CD8-positive, alpha-beta memory T cell (primary cell): ENCODE data around the gene RAE1. TPM values are rescaled to one million over a fixed set of nuclear protein-coding genes. Genes with fewer than 3 reads are reported as not detected.
A peak's percentile ranks its signal among the peaks of the same experiment; 100 is the strongest.

ENCODE experiments used
- CTCF ChIA-PET: fragments of 350-600 bp; sonication (Branson Sonifier 250); formaldehyde crosslinking; loops from one replicate; lab custom pipeline; 2021; ENCODE audit warnings: antibody characterized with exemption; lab: Charles Lee
- POLR2A ChIA-PET: fragments of 350-600 bp; sonication (Branson Sonifier 250); formaldehyde crosslinking; loops from one replicate; lab custom pipeline; 2021; ENCODE audit warnings: antibody characterized with exemption; lab: Charles Lee
- DNase-seq, 5 donors: peaks; one replicate each; pipeline versions ENCODE4 v3.0.0 to v3.0.0-alpha.2; 2020 to 2022; ENCODE audit warnings: mixed read lengths in 1 of 5
- H3K27ac ChIP-seq: one replicate; pipeline ENCODE4 v1.7.0; 2013; ENCODE audit warnings: low read depth, mild to moderate bottlenecking, low read length, moderate library complexity
- H3K27me3 ChIP-seq: 2 replicates; pipeline ENCODE4 v1.7.0; 2013; ENCODE audit warnings: low read length, mild to moderate bottlenecking; ENCODE audit not compliant: insufficient read depth, poor library complexity, severe bottlenecking
- H3K36me3 ChIP-seq: 2 replicates; pipeline ENCODE4 v1.7.0; 2013; ENCODE audit warnings: mild to moderate bottlenecking, low read length, moderate library complexity; ENCODE audit not compliant: insufficient read depth
- H3K4me1 ChIP-seq: 2 replicates; pipeline ENCODE4 v1.7.0; 2013; ENCODE audit warnings: mild to moderate bottlenecking, low read length, moderate library complexity; ENCODE audit not compliant: insufficient read depth
- H3K4me3 ChIP-seq: 2 replicates; pipeline ENCODE4 v1.7.0; 2013; ENCODE audit warnings: mild to moderate bottlenecking, low read length
- H3K9me3 ChIP-seq: 2 replicates; pipeline ENCODE4 v1.7.0; 2013; ENCODE audit warnings: mild to moderate bottlenecking, low read length
- H3K27ac Mint-ChIP-seq, 8 donors: one replicate each; pipeline ENCODE4 v1.8.0; 2020 to 2021; ENCODE audit warnings: mixed read lengths in 8 of 8, mild to moderate bottlenecking in 6 of 8, inconsistent platforms in 3 of 8, moderate library complexity in 3 of 8
- H3K27me3 Mint-ChIP-seq, 2 donors: one replicate each; pipeline ENCODE4 v1.8.0; 2020 to 2021; ENCODE audit warnings: mixed read lengths in 2 of 2, mild to moderate bottlenecking in 1 of 2, moderate library complexity in 1 of 2
- H3K36me3 Mint-ChIP-seq, 3 donors: one replicate each; pipeline ENCODE4 v1.8.0; 2020 to 2021; ENCODE audit warnings: mixed read lengths in 3 of 3, inconsistent platforms in 1 of 3, mild to moderate bottlenecking in 1 of 3
- H3K4me1 Mint-ChIP-seq, 3 donors: one replicate each; pipeline ENCODE4 v1.8.0; 2020 to 2021; ENCODE audit warnings: mixed read lengths in 3 of 3, inconsistent platforms in 1 of 3, mild to moderate bottlenecking in 1 of 3
- H3K4me3 Mint-ChIP-seq, 7 donors: one replicate each; pipeline ENCODE4 v1.8.0; 2020 to 2021; ENCODE audit warnings: mixed read lengths in 7 of 7, mild to moderate bottlenecking in 6 of 7, moderate library complexity in 4 of 7, inconsistent platforms in 2 of 7
- H3K9me3 Mint-ChIP-seq, 5 donors: one replicate each; pipeline ENCODE4 v1.8.0; 2020 to 2022; ENCODE audit warnings: mixed read lengths in 5 of 5, mild to moderate bottlenecking in 3 of 5, moderate library complexity in 2 of 5, inconsistent platforms in 1 of 5
- polyA plus RNA-seq: library from polyadenylated mRNA; unstranded; fragments of 300-500 nt; fragmentation: Illumina TruSeq; gene quantifications from one replicate; pipeline ENCODE4 v1.2.3, GENCODE V29; 2021
- total RNA-seq, 2 experiments: library from RNA; stranded (reverse); gene quantifications; one replicate each; pipeline ENCODE4 v1.2.3, GENCODE V29; 2021

The RAE1 gene
- total and polyA plus RNA-seq, 3 experiments from 2014 or later = 40.7 to 52.8 (median 50.2) TPM

DNA sequence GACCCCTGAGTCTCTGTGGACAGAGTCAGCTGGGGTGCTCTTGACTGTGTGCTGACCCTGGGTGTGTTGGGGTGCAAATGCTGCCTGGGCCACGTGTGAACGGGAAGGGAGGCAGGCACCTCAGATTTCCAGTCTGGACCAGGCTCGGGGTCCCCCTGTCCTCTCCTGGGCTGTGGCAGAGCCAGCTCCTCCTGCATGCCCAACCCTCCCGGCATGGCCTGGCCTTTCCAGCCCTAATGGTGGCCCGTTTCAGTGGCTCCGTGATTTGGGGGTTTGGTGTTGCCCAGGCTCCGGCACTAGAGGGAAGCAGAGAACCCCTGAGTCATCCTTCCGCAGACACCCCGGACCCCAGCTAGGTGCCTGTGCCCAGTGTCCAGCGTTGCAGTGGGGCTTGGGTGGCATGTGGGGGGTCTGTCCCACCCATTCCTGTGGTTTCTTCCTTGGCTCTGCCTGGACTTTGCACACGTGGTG lies 49.2 kb downstream of the RAE1 start:
- peak overlapping the region; percentile 50 for H3K4me3 ChIP-seq
- POLR2A ChIA-PET = no interaction called here
- H3K27ac ChIP-seq = no peak overlapping the region
- H3K9me3 ChIP-seq = no peaks in the 10 kb centered on the region
- peaks cover 91% of the 10 kb centered on the region for H3K4me1 ChIP-seq
- Mint-ChIP-seq H3K36me3 (peaks cover 9 to 94% (median 10%) of the 10 kb centered on the region in 3 donors), H3K4me1 (peaks cover 72 to 99% (median 72%) of the 10 kb centered on the region in 3 donors), H3K27ac (peak overlapping the region in 7 of 8 donors; percentile 47 to 100 (median 98)), H3K27me3 (peaks cover 0 to 19% of the 10 kb centered on the region in 2 donors), H3K4me3 (peak overlapping the region; percentile 11 to 88 (median 75)), H3K9me3 (peaks cover 0 to 3% (median 0%) of the 10 kb centered on the region in 5 donors)
- no peaks in the 10 kb centered on the region for H3K27me3 ChIP-seq
- H3K36me3 ChIP-seq = peaks cover 72% of the 10 kb centered on the region
- peak in 2 of 5 donors; percentile 33 to 44 for DNase-seq
- CTCF ChIA-PET = interaction anchor here (1.5 to 7.5 kb wide), 3 partner anchors 10 to 32 kb away, joined by 4 to 67 read pairs (median 46); partner anchors contain the start of gene RBM38

DNA sequence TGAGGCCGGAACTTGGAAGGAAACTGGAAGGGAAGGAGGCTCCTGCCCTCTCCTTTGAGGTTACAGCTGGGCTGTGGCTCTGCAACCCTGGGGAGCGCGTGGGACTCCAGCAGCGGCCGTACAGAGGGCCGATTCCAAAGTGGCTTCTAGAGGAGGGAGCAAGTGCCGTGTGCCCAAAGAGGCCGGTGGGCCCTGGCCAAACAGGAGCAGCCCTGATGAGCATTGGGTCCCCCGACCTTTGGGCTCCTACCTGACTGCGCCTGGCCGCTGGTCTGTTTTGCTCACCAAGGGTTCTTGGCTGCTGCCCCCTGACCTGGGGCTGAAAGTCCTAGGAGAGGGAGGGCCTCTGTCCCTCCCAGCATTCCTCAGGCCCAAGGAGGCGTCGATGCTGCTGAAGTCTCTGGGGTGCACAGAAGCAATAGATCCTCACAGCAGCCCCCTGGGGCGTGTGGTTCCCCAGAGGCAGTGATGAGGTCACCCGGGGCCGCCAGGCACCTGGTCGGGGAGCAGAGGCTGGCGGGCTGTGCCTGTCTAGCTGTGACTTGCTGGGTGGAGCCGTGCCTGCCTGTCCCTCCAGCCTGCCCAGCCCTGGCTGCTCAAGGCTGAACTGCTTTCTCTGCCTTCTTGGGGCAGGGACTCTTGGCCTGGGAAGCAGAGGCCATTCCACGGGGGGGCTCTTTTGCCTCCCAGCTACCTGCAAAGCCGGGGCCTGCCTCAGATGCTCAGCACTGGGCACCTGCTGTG lies 49.9 kb downstream of the RAE1 start:
- Mint-ChIP-seq H3K27ac (peak overlapping the region; percentile 75 to 99 (median 88)), H3K4me3 (peak overlapping the region; percentile 11 to 80 (median 75)), H3K36me3 (peaks cover 9 to 93% (median 9%) of the 10 kb centered on the region in 3 donors), H3K9me3 (peaks cover 0 to 3% (median 0%) of the 10 kb centered on the region in 5 donors), H3K4me1 (peaks cover 66 to 94% (median 67%) of the 10 kb centered on the region in 3 donors), H3K27me3 (peaks cover 0 to 19% of the 10 kb centered on the region in 2 donors)
- Histone ChIP-seq H3K4me3 (peak overlapping the region; percentile 50), H3K27ac (no peak overlapping the region), H3K9me3 (no peaks in the 10 kb centered on the region), H3K27me3 (no peaks in the 10 kb centered on the region), H3K4me1 (peaks cover 84% of the 10 kb centered on the region), H3K36me3 (peaks cover 72% of the 10 kb centered on the region)
- CTCF ChIA-PET = interaction anchor here (1.3 to 7.5 kb wide), 3 partner anchors 12 to 71 kb away, joined by 3 to 67 read pairs (median 46); partner anchors contain the start of gene RBM38
- DNase-seq = peak in 2 of 5 donors; percentile 55 to 57
- POLR2A ChIA-PET = no interaction called here

DNA sequence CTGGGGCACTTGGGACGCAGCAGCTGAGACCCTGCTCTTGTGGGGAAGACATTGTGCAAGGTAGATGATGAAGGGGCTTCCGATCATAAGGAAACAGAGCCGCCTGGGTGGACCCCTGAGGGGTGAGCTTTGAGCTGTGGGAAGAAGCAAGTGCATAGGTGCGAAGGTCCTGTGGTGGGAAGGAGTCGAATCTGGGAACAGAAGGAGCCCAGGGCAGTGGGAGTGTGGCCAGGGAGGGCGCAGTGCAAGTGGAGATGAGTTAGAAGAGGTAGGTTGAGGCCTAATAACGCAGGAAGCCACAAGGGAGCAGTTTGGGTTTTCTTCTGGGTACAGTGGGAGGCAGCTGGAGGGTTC lies 50.5 kb downstream of the RAE1 start:
- Histone ChIP-seq H3K36me3 (peaks cover 70% of the 10 kb centered on the region), H3K4me1 (peaks cover 78% of the 10 kb centered on the region), H3K27me3 (no peaks in the 10 kb centered on the region), H3K27ac (no peak overlapping the region), H3K9me3 (no peaks in the 10 kb centered on the region), H3K4me3 (no peak overlapping the region)
- ChIA-PET POLR2A (no interaction called here), CTCF (interaction anchor here (1.2 to 7.5 kb wide), 5 partner anchors 11 to 71 kb away, joined by 3 to 67 read pairs (median 4); partner anchors contain the start of gene RBM38)
- peak overlapping the region; percentile 39 to 77 (median 61) for H3K4me3 Mint-ChIP-seq
- H3K27ac Mint-ChIP-seq = peak overlapping the region in 7 of 8 donors; percentile 65 to 98 (median 87)
- H3K36me3 Mint-ChIP-seq = peaks cover 7 to 93% (median 9%) of the 10 kb centered on the region in 3 donors
- DNase-seq = peak in 1 of 5 donors; percentile 17
- H3K4me1 Mint-ChIP-seq = peaks cover 61 to 88% (median 62%) of the 10 kb centered on the region in 3 donors
- peaks cover 0 to 3% (median 0%) of the 10 kb centered on the region in 5 donors for H3K9me3 Mint-ChIP-seq
- peaks cover 0 to 19% of the 10 kb centered on the region in 2 donors for H3K27me3 Mint-ChIP-seq

DNA sequence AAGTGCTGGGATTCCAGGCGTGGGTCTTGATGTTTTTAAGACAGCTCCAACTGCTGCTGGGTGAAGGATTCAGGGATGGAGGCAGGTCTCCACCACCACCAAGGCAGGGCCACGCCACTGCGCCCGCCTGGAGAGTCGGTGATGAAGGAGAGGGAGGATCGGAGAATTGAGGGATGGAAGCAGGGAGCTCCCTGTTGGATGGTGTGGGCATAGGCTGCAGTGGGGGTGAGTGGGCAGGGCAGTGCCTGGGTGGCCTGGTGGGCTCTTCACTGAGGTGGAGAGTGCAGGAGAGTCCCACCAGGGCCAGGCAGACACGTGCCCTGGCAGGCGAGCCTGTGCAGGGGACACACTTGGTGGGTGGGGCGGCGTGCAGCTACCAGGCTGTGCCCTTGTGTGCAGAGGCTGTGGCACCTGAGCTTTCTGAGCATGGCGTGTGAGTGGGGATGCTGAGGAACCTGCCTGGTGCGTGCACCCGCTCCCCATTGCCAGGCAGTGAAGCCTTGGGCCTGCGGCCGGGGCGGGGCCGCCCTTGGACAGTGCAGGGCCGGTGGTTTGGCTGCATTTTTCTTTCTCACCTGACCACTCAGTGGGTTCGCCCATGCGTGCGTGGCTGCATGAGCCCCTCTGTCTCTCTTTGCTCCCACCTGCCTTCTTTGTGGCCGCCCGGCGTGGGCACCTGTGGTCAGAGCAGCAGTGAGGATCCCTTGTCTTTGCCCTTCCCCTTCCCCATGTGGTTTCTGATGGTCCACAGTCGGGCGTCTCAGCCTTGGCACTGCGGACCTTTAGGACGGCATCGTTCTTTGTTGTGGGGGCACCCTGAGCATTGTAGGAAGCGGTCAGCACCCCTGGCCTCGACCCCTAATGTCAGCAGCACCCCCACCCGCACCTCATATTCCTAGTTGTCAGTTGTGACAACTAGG lies 51.4 kb downstream of the RAE1 start:
- peaks cover 52 to 85% (median 54%) of the 10 kb centered on the region in 3 donors for H3K4me1 Mint-ChIP-seq
- peak overlapping the region in 6 of 8 donors; percentile 29 to 96 (median 60) for H3K27ac Mint-ChIP-seq

DNA sequence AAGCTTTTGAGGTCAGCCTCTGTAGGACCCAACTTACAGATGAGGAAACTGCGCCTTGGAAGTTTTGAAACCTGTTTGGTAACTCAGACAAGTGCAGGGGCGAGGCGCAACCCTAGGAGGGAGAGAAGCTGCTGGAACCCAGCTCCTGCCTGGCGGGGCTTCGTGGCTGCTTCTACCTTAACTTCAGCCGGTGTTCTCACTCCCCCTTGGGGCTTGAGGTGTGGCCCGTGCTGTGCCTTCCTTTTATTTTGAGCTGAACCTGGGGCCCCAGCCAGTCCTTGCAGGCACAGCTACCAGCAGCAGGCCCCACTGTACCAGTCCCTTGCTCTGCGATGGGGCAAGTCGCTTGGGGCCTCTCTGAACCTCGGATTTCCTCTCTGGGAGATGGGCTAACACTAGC lies 52.2 kb downstream of the RAE1 start:
- Histone ChIP-seq H3K4me1 (peaks cover 62% of the 10 kb centered on the region), H3K36me3 (peaks cover 69% of the 10 kb centered on the region), H3K4me3 (no peak overlapping the region), H3K9me3 (no peaks in the 10 kb centered on the region), H3K27me3 (no peaks in the 10 kb centered on the region), H3K27ac (no peak overlapping the region)
- ChIA-PET POLR2A (no interaction called here), CTCF (interaction anchor here (0.8 to 7.5 kb wide), 4 partner anchors 9 to 21 kb away, joined by 3 to 46 read pairs (median 4); partner anchors contain the start of gene RBM38)
- Mint-ChIP-seq H3K27me3 (peaks cover 0 to 17% of the 10 kb centered on the region in 2 donors), H3K9me3 (peaks cover 0 to 2% (median 0%) of the 10 kb centered on the region in 5 donors), H3K36me3 (peaks cover 9 to 93% (median 12%) of the 10 kb centered on the region in 3 donors), H3K4me1 (peaks cover 44 to 82% (median 50%) of the 10 kb centered on the region in 3 donors), H3K4me3 (peak overlapping the region in 1 of 7 donors; percentile 52), H3K27ac (peak overlapping the region in 4 of 8 donors; percentile 23 to 96 (median 76))
- DNase-seq = peak in 1 of 5 donors; percentile 33

More for the DNA sequence above, 51.4 kb downstream of the RAE1 start:
- ChIA-PET POLR2A (no interaction called here), CTCF (interaction anchor here (1.0 to 7.5 kb wide), 6 partner anchors 10 to 70 kb away, joined by 3 to 67 read pairs (median 4); partner anchors contain the start of gene RBM38)
- Histone ChIP-seq H3K27me3 (no peaks in the 10 kb centered on the region), H3K27ac (no peak overlapping the region), H3K36me3 (peaks cover 62% of the 10 kb centered on the region), H3K9me3 (no peaks in the 10 kb centered on the region), H3K4me1 (peaks cover 69% of the 10 kb centered on the region), H3K4me3 (no peak overlapping the region)
- Mint-ChIP-seq H3K27me3 (peaks cover 0 to 21% of the 10 kb centered on the region in 2 donors), H3K4me3 (peak overlapping the region in 5 of 7 donors; percentile 52 to 77 (median 62)), H3K36me3 (peaks cover 9 to 92% (median 11%) of the 10 kb centered on the region in 3 donors), H3K9me3 (peaks cover 0 to 3% (median 0%) of the 10 kb centered on the region in 5 donors)
- DNase-seq = peak in 1 of 5 donors; percentile 17

DNA sequence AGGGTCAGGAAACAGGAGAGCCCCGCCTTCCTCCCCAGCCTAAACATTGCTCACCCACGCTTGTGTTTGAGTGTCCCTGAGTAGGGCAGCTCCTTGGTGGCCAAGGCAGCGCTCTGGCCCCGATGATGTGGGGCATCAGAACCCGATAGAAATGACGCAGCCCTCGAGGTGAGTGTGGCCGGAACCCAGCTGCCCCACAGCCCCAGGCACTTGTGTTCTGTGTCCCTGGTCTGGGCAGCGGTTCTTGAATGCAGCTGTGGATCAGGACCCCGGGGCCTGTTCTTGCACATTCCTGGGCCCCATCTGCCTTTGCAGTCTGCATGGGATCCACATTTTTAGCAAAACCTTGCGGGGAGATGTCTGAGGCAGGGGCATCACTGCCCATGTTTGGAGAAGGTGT lies 53.0 kb downstream of the RAE1 start:
- Histone ChIP-seq H3K27me3 (no peaks in the 10 kb centered on the region), H3K9me3 (no peaks in the 10 kb centered on the region), H3K27ac (no peak overlapping the region), H3K4me1 (peaks cover 56% of the 10 kb centered on the region), H3K36me3 (peaks cover 70% of the 10 kb centered on the region), H3K4me3 (no peak overlapping the region)
- Mint-ChIP-seq H3K9me3 (peaks cover 0 to 2% (median 0%) of the 10 kb centered on the region in 5 donors), H3K36me3 (peaks cover 5 to 94% (median 12%) of the 10 kb centered on the region in 3 donors), H3K4me3 (peak overlapping the region in 2 of 7 donors; percentile 15 to 52), H3K27me3 (peaks cover 0 to 12% of the 10 kb centered on the region in 2 donors), H3K27ac (peak overlapping the region in 2 of 8 donors; percentile 40 to 96), H3K4me1 (peaks cover 38 to 78% (median 44%) of the 10 kb centered on the region in 3 donors)
- ChIA-PET POLR2A (interaction anchor here (1.7 kb wide), 1 partner anchor 12 kb away, joined by 4 read pairs; no protein-coding TSS in a partner anchor), CTCF (interaction anchor here (0.9 to 7.5 kb wide), 2 partner anchors 9 to 15 kb away, joined by 3 to 46 read pairs; partner anchors contain the start of gene RBM38)
- no peak for DNase-seq
